Inferior parietal cortex (tissue), 1 donor: ENCODE measurements around the gene IL22RA1.

Experiments used
- DNase-seq: peaks from one replicate; pipeline ENCODE4 v3.0.0-alpha.2; 2016; ENCODE audit errors: extremely low spot score

The IL22RA1 gene

DNA sequence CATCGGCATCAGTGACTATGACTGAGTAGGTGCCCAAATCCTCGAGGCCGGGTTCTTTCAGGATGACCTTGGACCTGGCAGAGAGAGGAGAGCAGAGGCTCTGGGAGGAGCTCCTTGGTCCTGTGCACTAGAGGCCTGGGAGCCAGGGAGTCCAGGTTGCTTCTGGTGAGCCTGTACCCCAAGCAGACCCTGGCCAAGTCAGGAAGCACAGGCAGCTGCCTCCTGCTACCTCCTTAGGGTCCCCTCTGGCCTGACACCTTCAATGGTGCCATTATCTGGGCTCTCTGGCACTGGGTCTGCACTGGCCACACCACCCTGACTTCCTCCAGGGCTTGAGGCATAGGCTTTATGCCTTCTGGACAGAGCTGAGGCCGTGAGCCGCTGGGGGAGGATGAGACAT is 68.7 kb downstream of the IL22RA1 start:
- DNase-seq = no peak

- DNase-seq = no peak
Measured at GRCh38 chr1:24071941-24072340, 71.0 kb downstream of the IL22RA1 start.

- peak; percentile 89 for DNase-seq
Measured at GRCh38 chr1:24070821-24071393, 72.0 kb downstream of the IL22RA1 start.

DNA sequence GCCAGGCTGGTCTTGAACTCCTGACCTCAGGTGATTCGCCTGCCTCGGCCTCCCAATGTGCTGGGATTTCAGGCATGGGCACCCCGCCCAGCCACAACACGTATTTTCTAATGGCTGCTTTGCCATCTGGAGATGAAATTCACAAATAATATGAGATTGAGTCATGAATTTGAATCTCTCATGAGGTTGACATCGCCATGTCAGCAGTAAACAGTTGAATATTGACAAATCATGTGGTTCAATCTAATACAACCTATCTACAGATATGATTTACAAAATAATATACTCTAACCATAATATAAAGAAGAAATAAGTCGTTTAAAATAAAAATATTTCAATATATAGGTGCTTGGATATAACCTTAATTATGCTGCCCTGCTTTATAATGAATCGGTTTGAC is 73.1 kb downstream of the IL22RA1 start:
- no peak for DNase-seq
